HG03354 (cell line): ENCODE data around the gene DYRK2.

Experiments
- ATAC-seq: cut with Tn5 transposase; IDR thresholded peaks from one replicate; pipeline ENCODE4 v1.9.1; 2021; ENCODE audit warnings: mild to moderate bottlenecking; ENCODE audit not compliant: unreplicated experiment, poor library complexity, severe bottlenecking

The DYRK2 gene

DNA sequence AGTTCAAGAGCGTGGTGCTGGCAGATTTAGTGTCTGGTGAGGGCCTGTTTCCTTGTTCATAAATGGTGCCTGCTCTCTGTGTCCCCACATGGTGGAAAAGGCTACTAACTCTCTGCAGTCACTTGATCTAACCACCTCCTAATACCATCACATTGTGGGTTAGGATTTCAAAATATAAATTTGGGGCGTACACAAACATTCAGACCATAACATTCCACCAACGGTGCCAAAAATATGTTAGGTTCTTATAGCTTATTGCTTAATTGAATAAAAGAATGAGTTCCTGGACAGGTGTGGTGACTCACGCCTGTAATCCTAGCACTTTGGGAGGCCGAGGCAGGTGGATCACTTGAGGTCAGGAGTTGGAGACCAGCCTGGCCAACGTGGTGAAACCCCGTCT, 3.4 kb upstream of the DYRK2 start:
- ATAC-seq, result no peak

DNA sequence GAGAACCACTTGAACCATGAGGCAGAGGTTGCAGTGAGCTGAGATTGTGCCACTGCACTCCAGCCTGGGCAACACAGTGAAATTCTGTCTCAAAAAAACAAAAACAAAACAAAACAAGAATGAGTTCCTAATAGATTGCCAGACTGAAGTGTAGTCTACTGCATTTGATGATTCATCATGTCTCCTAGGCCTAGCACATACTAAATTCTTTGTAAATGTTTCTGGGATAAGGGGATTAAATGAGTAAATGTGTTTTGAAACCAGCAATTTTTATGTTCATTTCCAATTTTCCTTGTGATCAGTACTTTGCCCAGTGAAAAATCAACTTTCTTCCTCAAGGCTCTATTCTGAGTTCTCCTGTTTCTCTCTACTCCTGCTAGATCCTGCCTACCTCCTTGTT, 2.9 kb upstream of the DYRK2 start:
- ATAC-seq, result no peak

DNA sequence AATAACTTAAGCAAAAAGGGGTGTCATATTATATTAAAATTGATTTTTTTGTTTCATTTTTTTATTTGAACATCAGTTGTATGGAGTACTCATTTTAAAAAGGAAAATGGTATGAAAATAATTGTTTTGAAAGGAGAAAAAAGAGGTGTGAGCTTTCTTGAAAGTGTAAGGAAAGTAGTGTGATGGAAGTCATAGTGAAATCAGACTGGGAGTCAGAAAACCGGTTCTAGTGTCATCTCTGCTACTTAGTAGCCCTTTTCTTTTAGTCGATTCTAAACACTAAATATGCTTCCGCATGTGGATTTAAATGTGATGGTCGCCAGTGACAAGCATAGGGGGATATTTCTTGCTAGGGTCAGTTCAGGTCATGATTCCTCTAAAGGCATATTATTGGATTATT, 1.8 kb upstream of the DYRK2 start:
- no peak for ATAC-seq

DNA sequence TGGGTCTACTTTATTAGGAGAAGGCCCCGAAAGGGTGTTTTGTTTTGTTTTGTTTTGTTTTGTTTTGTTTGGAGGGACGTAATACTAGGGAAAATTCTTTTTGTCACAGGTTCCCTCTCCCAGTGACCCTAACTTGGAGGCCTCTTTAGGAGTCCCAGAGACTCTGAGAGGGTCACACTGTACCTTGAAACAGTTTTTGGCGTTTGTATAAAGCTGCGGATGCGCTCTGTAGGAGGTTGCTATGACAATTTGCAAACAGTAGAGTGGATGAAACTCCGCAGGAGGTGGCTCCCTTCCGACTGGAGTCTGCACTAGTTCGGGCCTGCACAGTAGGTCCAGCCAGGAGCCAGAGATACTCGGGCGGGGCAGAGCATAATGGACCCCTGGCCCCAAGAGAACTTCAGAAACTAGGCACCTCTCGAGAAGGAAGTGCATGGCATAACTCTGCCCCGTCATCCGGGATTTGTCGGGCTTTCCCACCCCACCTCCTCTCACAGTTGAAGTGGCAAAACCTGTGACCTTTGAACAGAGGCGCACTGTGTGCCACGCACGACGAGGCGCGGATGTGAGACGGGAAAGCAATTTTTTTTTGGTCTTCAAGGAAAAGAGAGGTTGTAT, 1.3 kb upstream of the DYRK2 start:
- ATAC-seq, result no peak

DNA sequence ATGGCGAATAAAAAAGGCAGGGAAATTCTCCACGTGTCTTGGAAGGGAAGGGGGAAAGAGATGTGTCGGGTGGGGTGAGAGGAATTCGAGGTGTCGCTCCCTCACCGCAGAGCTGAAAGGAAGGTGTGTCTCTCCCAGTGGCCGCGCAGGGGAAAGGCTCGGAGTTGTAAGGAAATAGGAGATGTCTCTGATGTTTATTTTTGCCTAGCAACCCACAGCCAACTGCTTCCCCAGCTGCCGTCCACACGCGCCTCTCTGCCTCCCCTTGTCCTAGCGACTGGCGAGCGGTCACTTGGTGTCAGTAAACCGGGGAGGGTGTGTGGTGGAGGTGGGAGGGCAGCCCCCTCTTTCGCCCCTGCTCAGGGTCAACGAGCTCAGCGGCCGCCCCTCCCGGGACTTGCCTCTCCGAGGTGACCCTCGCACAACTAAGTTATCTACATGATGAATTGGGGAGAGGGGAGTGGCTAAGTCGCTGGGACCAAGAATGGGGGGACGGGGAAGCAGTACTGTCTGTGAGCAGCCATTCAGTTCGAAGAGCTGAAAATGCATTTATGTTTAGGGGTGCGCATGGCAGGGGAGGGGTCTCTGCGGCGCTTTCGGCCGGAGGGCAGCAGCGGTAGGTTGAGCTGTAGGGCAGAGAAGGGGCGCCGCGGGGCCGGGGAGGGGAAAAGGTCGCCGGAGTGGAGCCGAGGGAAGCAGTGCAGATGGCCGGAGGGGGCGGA, 585 bp upstream of the DYRK2 start:
- ATAC-seq, result peak; percentile 37

DNA sequence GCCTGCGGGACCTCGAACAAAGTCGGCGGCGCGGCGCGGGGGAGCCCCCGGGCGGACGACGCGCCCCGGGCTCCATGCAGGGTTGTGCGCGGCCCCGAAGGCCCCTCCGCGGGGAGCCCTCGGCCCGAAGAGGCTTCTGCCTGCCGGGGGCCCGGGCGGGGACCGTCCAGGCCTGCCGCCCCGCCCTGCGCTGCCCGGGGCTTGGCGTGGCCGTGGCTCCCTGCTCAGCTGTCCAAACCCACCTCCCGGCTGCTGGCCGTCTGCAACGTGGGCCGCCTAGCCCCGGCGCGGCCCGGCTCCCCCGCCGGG, 670 bp downstream of the DYRK2 start:
- ATAC-seq, result peak; percentile 31

DNA sequence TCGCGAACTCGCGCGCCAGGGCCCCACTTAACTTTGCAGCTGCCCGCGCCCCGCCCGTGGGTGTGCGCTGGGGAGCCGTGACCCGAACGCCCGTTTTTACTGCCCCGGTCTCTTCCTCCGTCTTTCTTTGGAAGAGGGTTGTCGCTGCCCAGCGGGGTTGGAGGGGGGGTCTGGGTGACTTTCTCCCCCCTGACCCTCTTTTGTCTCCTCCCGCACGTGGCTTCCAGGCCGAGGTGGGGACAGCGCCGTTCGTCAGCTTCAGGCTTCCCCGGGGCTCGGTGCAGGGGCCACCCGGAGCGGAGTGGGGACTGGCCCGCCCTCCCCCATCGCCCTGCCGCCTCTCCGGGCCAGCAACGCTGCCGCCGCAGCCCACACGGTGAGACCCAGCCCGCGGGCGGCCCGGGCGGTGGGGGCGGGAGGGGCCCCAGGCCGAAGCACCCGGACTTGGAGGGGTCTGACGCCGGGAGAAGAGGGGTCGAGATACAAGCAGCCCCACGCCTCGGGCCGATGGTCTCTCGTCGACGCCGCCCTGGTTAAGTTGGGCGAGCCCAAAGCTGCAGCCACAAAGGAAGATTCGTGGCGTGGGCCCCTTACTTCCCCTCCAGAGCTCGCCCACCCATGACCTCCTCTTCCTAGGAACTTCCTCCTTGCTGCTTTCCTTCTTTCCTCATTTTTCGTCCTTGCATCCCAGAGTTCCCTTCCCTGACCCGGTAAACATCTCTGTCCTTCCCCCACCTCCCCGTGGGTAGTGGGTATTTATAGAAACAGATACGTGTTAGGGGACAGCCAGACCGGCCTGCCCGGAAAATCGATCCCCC, 1.2 kb downstream of the DYRK2 start:
- peak; percentile 15 for ATAC-seq

DNA sequence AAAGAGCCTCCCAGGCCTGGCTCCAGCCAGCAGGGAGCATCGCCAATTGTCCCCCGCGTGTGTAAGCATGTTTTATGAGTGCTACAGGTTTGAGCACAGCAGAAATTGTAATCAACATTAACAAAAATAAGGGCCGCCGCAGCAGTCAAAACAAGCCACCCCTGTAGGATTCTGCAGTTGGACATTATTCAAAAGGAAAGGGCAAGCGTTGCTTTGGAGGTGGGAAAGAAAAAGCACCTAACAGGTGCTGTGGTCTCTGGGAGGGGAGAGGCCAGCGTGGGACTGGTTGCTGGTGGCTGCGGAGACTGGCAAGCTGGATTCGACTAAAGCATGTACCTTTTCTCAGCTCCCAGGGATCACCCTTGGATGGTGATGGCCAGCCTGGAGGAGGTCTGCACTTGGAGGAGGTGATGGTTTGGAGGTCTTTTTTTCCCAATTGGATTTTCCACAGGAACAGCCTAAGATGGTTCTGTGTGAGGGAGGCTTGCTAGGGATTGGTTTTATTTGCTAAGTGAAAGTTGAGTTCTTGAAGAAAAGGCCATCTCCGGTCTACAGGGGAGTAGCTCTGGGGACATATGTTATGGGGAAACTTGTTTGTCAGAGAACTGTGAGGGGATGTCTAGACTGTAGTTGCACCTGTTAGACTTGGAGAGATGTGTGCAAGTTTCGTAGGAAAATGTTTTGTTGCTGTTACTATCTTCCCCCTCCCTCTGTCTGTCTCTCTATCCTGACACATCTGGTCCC, 2.0 kb downstream of the DYRK2 start:
- ATAC-seq, result no peak

DNA sequence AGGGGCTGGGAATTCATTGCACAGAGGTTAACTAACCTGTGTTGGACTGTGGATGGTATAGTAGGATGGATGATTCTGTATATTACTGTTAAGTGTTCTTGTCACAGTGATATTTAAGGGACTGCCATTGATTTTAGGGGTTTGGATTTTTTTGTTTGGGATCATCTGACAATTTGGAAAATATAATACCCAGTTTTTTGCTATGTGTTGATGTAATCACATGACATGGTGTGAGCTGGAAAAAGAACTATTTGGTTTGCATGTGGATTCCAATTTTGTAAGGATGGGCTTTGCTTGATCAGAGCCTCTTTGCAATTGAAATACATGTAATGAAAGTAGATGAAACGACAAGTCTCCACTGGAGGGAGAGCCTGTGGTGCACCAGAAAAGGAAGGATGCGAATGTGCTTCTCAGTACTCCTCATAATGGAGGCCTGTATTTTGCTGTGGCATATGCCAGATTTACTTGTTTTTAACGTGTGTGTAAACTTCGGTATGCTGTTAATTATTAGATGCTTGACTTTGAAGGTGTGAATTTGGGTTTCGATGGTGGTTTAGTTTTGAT, 2.7 kb downstream of the DYRK2 start:
- no peak for ATAC-seq

DNA sequence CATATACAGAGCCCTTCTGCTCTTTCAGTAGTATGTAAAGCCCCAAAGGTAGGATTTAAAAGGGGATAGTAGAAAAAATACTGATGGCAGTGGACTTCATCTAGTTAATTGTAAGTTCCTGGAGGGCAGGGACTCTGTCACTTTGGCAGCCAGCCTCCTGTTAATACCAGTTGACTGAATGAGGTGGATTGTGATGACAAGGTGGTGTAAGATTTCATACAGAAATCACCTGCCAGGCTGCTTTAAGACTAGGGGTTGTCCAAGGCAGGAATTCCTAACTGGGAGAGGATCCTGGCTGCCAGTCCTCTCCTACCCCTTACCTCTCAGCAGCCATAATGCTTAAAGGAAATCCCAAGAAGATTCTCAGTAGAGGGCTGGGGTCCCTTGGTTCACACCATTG, 7.3 kb downstream of the DYRK2 start:
- no peak for ATAC-seq

DNA sequence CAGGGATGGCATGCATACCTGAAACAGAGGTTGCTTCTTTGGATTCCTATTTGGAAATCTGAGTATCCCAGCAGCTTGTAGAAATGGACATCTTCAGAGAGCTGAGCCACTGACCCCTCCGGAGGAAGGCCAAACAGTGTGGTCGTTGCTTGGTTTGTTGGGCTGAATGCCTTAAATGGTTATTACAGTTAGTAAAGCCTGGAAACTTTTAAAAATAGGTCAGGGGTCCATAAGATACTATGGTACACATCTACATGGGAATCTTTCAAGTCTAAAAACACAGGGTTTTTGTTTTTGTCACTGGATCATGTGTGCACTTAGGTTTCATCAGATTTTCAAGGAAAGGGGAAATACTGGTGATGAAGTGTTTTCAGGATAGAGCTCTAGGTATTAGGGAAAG, 7.7 kb downstream of the DYRK2 start:
- no peak for ATAC-seq

DNA sequence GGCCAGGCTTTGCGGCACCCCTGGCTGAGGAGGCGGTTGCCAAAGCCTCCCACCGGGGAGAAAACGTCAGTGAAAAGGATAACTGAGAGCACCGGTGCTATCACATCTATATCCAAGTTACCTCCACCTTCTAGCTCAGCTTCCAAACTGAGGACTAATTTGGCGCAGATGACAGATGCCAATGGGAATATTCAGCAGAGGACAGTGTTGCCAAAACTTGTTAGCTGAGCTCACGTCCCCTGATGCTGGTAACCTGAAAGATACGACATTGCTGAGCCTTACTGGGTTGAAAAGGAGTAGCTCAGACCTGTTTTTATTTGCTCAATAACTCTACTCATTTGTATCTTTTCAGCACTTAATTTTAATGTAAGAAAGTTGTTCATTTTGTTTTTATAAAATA, 9.9 kb downstream of the DYRK2 start:
- ATAC-seq, result no peak

DNA sequence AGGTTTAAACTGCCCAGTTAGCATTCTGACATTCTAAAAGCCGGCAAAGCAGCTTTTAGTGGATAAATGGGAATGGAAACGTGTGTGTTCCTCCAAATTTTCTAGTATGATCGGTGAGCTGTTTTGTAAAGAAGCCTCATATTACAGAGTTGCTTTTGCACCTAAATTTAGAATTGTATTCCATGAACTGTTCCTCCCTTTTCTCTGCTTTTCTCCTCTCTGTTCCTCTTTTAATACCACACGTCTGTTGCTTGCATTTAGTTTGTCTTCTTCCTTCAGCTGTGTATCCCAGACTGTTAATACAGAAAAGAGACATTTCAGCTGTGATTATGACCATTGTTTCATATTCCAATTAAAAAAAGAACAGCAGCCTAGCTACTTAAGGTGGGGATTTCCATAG, 10.7 kb downstream of the DYRK2 start:
- ATAC-seq, result no peak

DNA sequence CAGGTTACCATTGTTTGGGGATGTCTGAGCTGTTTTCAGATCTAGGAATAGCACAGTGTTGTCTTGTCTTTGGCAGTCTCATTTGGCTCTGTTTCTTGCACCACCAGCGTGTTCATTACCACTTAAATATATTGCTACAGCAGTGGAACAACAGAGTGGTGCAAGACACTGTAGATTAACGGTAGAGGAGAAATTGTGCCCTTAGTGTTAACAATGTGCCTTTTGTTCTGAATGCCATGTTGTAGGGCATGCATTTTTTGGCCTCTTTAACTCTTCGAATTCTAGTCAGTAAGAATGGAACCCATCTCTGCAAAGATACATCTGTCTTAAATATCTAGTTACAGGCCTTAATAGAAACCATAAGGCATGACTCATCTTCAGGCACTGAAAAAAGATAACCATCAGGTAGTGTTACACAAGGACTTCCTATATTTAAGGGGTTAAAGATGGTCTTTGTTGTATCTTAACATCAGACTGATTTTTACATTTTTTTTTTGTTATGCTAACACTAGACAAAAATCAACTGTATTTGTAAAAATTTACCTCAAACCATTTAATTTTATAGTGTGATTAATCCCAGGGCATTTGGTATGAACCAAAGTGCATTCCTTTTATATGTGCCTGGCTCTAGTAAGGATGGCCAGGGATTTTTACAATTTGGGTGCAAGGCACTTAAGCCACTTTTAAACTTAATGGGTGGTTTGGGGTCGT, 12.9 kb downstream of the DYRK2 start:
- ATAC-seq, result no peak

DNA sequence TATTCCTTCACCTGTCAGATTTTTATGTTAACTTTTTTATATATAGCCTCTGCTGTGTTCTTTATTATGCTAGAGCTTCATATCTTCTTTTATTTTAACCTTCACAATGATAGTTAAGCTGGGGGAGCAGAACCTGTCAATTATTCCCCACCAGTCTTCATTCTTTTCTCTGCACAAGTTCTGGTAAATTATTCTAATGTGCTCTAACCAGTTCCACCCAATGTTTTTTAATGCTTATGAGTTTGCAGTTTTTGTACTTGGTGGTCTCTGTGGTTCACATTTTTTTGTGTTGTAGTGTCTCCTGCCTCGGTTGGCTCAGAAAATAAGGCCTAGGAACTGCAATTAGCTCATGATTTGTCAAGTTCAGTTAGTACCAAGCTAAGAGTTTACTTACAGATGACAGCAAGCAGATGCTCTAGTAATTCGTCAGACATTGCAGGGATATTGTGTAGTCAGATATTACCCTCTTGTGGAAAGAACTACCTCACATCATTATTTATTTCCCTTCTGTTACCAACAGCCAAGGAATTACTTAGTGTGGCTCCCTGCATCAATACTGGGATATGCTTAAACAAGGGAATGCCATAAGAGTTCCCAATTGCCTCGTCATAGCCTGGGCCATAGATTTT, 14.5 kb downstream of the DYRK2 start:
- no peak for ATAC-seq

DNA sequence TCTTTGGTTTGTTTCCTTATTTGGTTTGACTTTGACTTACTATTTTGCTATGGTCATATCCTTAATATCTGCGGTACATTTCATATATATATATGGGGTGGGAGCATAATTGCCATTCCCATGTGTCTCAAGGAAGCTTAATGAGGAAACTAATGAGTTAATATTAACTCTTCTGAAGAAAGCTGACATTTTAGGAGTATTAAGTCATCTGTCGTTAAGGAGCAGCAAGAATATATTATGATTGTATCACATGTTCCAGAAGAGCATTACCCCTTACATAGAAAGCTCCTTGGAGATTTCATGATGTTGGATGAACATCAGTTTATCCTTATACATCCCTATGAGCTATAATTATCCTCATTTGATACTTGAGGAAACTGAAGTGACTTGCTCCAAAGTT, 15.6 kb downstream of the DYRK2 start:
- ATAC-seq, result no peak

DNA sequence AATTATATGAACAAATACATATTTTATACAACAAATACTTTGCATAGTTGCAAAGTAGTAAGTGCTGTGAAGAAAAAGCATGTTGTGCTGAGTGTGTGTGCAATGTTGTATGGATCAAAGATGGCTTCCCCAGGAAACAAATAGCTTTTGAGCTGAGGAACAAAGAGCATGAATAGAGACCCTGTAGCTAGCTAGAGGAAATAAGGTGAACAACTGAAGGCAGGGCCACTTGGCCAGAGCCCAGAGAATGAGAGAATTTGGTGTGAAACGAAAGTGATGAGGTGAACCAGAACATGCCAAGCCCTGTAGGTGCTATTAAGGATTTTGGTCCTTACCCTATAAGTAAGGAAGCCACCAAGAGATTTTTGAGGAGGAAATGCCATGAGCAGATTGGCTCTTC, 17.1 kb downstream of the DYRK2 start:
- ATAC-seq, result no peak

DNA sequence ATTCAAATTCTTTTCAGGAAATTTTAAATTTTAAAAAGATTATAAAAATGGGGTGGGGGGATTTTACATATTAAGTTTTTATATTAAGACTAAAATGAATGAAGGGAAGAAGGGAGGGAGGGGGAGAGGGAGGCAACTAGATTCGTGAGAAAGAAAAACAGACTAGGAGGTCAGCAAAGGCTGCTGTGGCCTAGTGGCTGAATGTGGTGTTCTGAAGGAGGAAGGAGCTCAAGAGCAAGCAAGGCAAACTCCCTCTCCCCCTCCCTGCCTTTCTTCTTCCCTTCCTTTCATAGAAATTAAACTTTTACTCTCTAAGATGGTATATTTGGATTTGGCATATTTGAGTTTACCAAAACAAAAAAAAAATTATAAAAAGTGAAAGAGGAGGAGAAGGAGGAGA, 18.1 kb downstream of the DYRK2 start:
- ATAC-seq, result no peak
